Esophagus (tissue), 2 donors: Measurements from ENCODE around the gene KRTAP10-5. TPM values are rescaled to one million over a fixed set of nuclear protein-coding genes. Genes with fewer than 3 reads are reported as not detected.

Source experiments
- H3K27ac ChIP-seq, 2 donors: one replicate each; pipeline ENCODE4 v1.5.1; 2013; ENCODE audit warnings: low read depth in 2 of 2, mild to moderate bottlenecking in 2 of 2, inconsistent platforms in 1 of 2, low read length in 1 of 2, moderate library complexity in 1 of 2
- H3K27me3 ChIP-seq, 2 donors: one replicate each; pipeline ENCODE4 v1.6.1; 2013; ENCODE audit warnings: low read length in 2 of 2, control low read depth in 1 of 2, mild to moderate bottlenecking in 1 of 2; ENCODE audit not compliant: insufficient read depth in 2 of 2, control insufficient read depth in 1 of 2
- H3K36me3 ChIP-seq, 2 donors: one replicate each; pipeline ENCODE4 v1.6.1; 2013; ENCODE audit warnings: low read length in 1 of 2; ENCODE audit not compliant: control insufficient read depth in 2 of 2, insufficient read depth in 2 of 2
- H3K4me1 ChIP-seq, 2 donors: one replicate each; pipeline ENCODE4 v1.6.1; 2013; ENCODE audit warnings: low read length in 1 of 2; ENCODE audit not compliant: control insufficient read depth in 2 of 2, insufficient read depth in 2 of 2
- H3K4me3 ChIP-seq, 2 donors: one replicate each; pipeline ENCODE4 v1.5.1; 2013; ENCODE audit warnings: low read length in 2 of 2, mild to moderate bottlenecking in 2 of 2, low read depth in 1 of 2, moderate library complexity in 1 of 2
- H3K9me3 ChIP-seq, 2 donors: one replicate each; pipeline ENCODE4 v1.6.1; 2013; ENCODE audit warnings: mild to moderate bottlenecking in 2 of 2, low read depth in 1 of 2, low read length in 1 of 2, moderate library complexity in 1 of 2; ENCODE audit not compliant: control insufficient read depth in 2 of 2, insufficient read depth in 1 of 2
- WGBS, 2 donors: extraction: QIAGEN DNeasy Blood & Tissue Kit; methylation state at CpG; one replicate each; pipeline ENCODE4 v1.1.7; 2013; 5-methylcytosine and 5-hydroxymethylcytosine counted together
- polyA plus RNA-seq, 2 donors: library from polyadenylated mRNA; stranded (reverse); fragments of 200-250 nt; gene quantifications; one replicate each; pipeline ENCODE4 v1.2.3, GENCODE V29; 2013
- donor health status: healthy with polysubstance abuse.
- donor health status: Bipolar disorder and iron deficiency.

Gene KRTAP10-5
- polyA plus RNA-seq, 2 donors = not detected

GRCh38 chr21:44533121-44533890, 47.1 kb downstream of the KRTAP10-5 start:
- H3K9me3 ChIP-seq = no peaks in the 10 kb centered on the region
- WGBS, 2 donors = 90 to 93% methylated on average over 37 of the region's 37 CpGs
- no peaks in the 10 kb centered on the region for H3K27me3 ChIP-seq
- H3K4me3 ChIP-seq = no peak overlapping the region
- no peaks in the 10 kb centered on the region for H3K4me1 ChIP-seq
- H3K36me3 ChIP-seq = no peaks in the 10 kb centered on the region
- no peak overlapping the region for H3K27ac ChIP-seq

- 89 to 93% methylated on average over 16 of the region's 16 CpGs for WGBS, 2 donors
- no peak overlapping the region for H3K4me3 ChIP-seq
These were observed 47.7 kb downstream of the KRTAP10-5 start for GRCh38 chr21:44532712-44533111.

GRCh38 chr21:44531606-44532564, 48.5 kb downstream of the KRTAP10-5 start:
- WGBS, 2 donors = 72 to 74% methylated on average over 30 of the region's 30 CpGs
- no peak overlapping the region for H3K4me3 ChIP-seq
- H3K27ac ChIP-seq = no peak overlapping the region
- H3K27me3 ChIP-seq = no peaks in the 10 kb centered on the region
- no peaks in the 10 kb centered on the region for H3K36me3 ChIP-seq
- H3K4me1 ChIP-seq = no peaks in the 10 kb centered on the region
- H3K9me3 ChIP-seq = no peaks in the 10 kb centered on the region

More at GRCh38 chr21:44532712-44533111, 47.7 kb downstream of the KRTAP10-5 start:
- Histone ChIP-seq H3K36me3 (no peaks in the 10 kb centered on the region), H3K9me3 (no peaks in the 10 kb centered on the region), H3K27ac (no peak overlapping the region), H3K27me3 (no peaks in the 10 kb centered on the region), H3K4me1 (no peaks in the 10 kb centered on the region)

GRCh38 chr21:44530903-44531605, 49.4 kb downstream of the KRTAP10-5 start:
- H3K4me1 ChIP-seq = no peaks in the 10 kb centered on the region
- 82 to 87% methylated on average over 23 of the region's 23 CpGs for WGBS, 2 donors

DNA sequence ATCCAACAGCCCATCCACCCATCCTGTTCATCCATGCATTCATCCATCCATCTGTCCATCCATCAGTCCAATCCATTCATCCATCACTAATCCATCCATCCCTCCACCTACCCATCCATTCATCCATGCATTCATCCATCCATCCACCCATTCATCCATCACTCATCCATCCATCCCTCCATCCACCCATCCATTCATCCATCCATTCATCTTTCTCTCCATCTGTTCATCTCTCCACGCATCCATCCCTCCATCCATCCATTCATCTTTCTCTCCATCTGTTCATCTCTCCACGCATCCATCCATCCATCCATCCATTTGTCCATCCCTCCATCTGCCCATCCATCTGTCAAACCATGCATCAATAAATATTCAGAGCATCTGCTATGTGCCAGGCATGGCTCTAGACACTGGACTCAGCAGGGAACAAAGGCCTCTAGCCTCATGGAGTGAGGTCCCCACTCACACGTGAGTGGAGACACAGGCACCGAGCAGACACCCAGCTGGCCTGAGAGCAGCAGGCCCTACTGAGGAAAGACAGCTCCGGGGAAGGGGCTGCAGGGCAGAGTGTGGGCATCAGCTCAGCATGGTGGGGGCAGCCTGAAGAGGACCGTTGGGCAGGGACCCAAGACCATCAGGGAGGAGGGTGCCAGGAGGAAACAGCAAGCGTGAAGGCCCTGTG, 50.0 kb downstream of the KRTAP10-5 start:
- H3K9me3 ChIP-seq = no peaks in the 10 kb centered on the region
- H3K4me1 ChIP-seq = no peaks in the 10 kb centered on the region
- H3K27me3 ChIP-seq = no peaks in the 10 kb centered on the region
- WGBS, 2 donors = 80 to 85% methylated on average over 7 of the region's 7 CpGs
- H3K27ac ChIP-seq = no peak overlapping the region
- H3K4me3 ChIP-seq = no peak overlapping the region
- H3K36me3 ChIP-seq = no peaks in the 10 kb centered on the region

More at GRCh38 chr21:44530903-44531605, 49.4 kb downstream of the KRTAP10-5 start:
- no peaks in the 10 kb centered on the region for H3K27me3 ChIP-seq
- no peaks in the 10 kb centered on the region for H3K36me3 ChIP-seq
- no peaks in the 10 kb centered on the region for H3K9me3 ChIP-seq
- H3K4me3 ChIP-seq = no peak overlapping the region
- no peak overlapping the region for H3K27ac ChIP-seq

DNA sequence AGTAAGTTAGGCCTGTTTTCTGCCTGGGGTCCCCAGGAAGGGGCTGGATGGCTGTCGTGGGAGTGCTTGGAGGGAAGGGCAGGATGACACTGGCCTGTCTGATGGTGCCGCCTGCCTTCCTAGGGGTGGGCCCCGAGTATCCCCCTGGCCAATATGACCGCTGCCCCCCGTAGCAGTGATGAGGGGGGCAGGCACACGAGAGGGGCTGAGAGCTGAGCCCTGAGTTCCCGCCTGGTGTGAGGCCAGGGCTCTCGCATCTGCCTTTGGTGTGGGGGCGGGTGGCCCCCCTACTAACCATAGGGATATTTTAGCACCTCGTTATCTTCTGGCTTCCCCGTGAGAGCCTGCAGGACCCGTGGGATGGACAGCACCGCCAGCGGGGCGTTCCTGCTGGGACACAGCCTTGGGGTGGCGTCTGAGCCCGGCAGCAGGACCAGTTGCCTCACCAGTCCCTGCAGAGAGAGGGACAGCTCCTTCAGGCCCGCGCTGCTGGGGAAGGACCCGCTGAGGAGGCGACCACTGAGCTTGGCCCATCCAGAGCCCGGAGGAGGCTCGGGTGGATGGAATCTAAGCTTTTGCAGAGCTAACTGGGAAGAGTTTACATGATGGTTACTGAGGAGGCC, 50.8 kb downstream of the KRTAP10-5 start:
- no peaks in the 10 kb centered on the region for H3K27me3 ChIP-seq
- 71 to 82% methylated on average over 23 of the region's 23 CpGs for WGBS, 2 donors
- H3K27ac ChIP-seq = no peak overlapping the region
- H3K36me3 ChIP-seq = no peaks in the 10 kb centered on the region
- no peaks in the 10 kb centered on the region for H3K4me1 ChIP-seq
- no peak overlapping the region for H3K4me3 ChIP-seq
- H3K9me3 ChIP-seq = peaks cover 0 to 3% of the 10 kb centered on the region in 2 donors

Other genes with a start within 250 kb of the KRTAP10-5 start
- gene CFAP410, start 241.2 kb downstream of the KRTAP10-5 start, polyA plus RNA-seq = 10 to 100 TPM; 13.9 to 19.1 TPM
- gene TRPM2, start 227.0 kb downstream of the KRTAP10-5 start, polyA plus RNA-seq = 1 to 10 TPM; 1.2 to 1.7 TPM
- under 1 TPM; 0.63 to 0.93 TPM for gene LRRC3, start 125.1 kb downstream of the KRTAP10-5 start, polyA plus RNA-seq
- gene KRTAP10-1, start 40.4 kb downstream of the KRTAP10-5 start, polyA plus RNA-seq = not detected
- gene KRTAP10-2, start 29.1 kb downstream of the KRTAP10-5 start, polyA plus RNA-seq = not detected
- not detected for gene KRTAP10-3, start 21.8 kb downstream of the KRTAP10-5 start, polyA plus RNA-seq
- gene KRTAP10-4, start 6.9 kb downstream of the KRTAP10-5 start, polyA plus RNA-seq = not detected
- not detected for gene KRTAP10-6, start 11.9 kb upstream of the KRTAP10-5 start, polyA plus RNA-seq
- not detected for gene KRTAP10-7, start 20.0 kb upstream of the KRTAP10-5 start, polyA plus RNA-seq
- gene KRTAP10-8, start 31.5 kb upstream of the KRTAP10-5 start, polyA plus RNA-seq = not detected
- not detected for gene KRTAP10-9, start 46.5 kb upstream of the KRTAP10-5 start, polyA plus RNA-seq
- gene KRTAP10-10, start 56.8 kb upstream of the KRTAP10-5 start, polyA plus RNA-seq = not detected
- gene KRTAP10-11, start 65.8 kb upstream of the KRTAP10-5 start, polyA plus RNA-seq = not detected
- gene KRTAP12-4, start 74.1 kb upstream of the KRTAP10-5 start, polyA plus RNA-seq = not detected
- not detected for gene KRTAP12-3, start 77.3 kb upstream of the KRTAP10-5 start, polyA plus RNA-seq
- gene KRTAP12-2, start 86.3 kb upstream of the KRTAP10-5 start, polyA plus RNA-seq = not detected
- not detected for gene KRTAP12-1, start 101.6 kb upstream of the KRTAP10-5 start, polyA plus RNA-seq
- gene KRTAP10-12, start 116.6 kb upstream of the KRTAP10-5 start, polyA plus RNA-seq = not detected
- gene TSPEAR, start 131.0 kb upstream of the KRTAP10-5 start, polyA plus RNA-seq = under 1 TPM; 0.01 to 0.04 TPM
- gene UBE2G2, start 221.2 kb upstream of the KRTAP10-5 start, polyA plus RNA-seq = 10 to 100 TPM; 28.1 to 30.4 TPM
- 10 to 100 TPM; 13.4 to 36.5 TPM for gene SUMO3, start 237.5 kb upstream of the KRTAP10-5 start, polyA plus RNA-seq